Activated naive CD4-positive, alpha-beta T cell treated with anti-CD3 and anti-CD28 coated beads, Interleukin-2, amount 10 ng/mL, durations not matched to agents 7 days and 5 days (primary cell): ENCODE data around the gene SELPLG.

Experiments
- CTCF ChIA-PET: fragments of 350-600 bp; sonication (Branson Sonifier 250); formaldehyde crosslinking; loops from one replicate; lab custom pipeline; 2021; ENCODE audit warnings: antibody characterized with exemption; lab: Charles Lee
- DNase-seq: peaks from one replicate; pipeline ENCODE4 v3.0.0-alpha.2; 2020
- H3K27ac Mint-ChIP-seq: one replicate; pipeline ENCODE4 v1.8.0; 2021; ENCODE audit warnings: mild to moderate bottlenecking, moderate library complexity, mixed read lengths
- H3K27me3 Mint-ChIP-seq: one replicate; pipeline ENCODE4 v1.8.0; 2021; ENCODE audit warnings: mild to moderate bottlenecking, mixed read lengths
- H3K36me3 Mint-ChIP-seq: one replicate; pipeline ENCODE4 v1.8.0; 2021; ENCODE audit warnings: mixed read lengths
- H3K4me1 Mint-ChIP-seq: one replicate; pipeline ENCODE4 v1.8.0; 2021; ENCODE audit warnings: mixed read lengths
- H3K4me3 Mint-ChIP-seq: one replicate; pipeline ENCODE4 v1.8.0; 2021; ENCODE audit warnings: mild to moderate bottlenecking, moderate library complexity, mixed read lengths
- H3K9me3 Mint-ChIP-seq: one replicate; pipeline ENCODE4 v1.8.0; 2021; ENCODE audit warnings: mixed read lengths

The SELPLG gene

DNA sequence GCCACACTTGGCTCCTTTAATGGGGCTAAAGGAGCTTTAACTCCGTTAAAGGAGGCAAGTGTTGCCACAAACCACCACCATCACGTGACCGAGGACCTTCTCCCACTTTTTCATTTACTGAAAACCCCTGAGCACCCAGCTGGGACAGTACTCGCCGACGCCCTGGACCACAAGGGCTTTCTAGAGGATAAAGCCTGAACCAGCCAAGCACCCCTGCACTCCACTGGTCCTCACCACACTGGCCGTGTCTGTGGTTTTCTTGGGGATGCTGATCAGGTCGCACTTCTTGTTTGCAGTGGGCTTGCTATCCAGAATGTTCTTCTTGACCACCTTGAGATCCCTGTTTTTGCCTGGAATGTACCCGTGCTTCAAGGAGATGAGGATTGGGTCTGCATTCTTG is 14.7 kb upstream of the SELPLG start:
- Mint-ChIP-seq H3K27me3 (no peaks in the 10 kb centered on the region), H3K9me3 (no peaks in the 10 kb centered on the region), H3K27ac (no peak overlapping the region), H3K4me3 (no peak overlapping the region), H3K36me3 (peaks cover 2% of the 10 kb centered on the region), H3K4me1 (peaks cover 38% of the 10 kb centered on the region)
- DNase-seq = no peak
- CTCF ChIA-PET = interaction anchor here (2.7 kb wide), 1 partner anchor 36 kb away, joined by 7 read pairs; no protein-coding TSS in a partner anchor

DNA sequence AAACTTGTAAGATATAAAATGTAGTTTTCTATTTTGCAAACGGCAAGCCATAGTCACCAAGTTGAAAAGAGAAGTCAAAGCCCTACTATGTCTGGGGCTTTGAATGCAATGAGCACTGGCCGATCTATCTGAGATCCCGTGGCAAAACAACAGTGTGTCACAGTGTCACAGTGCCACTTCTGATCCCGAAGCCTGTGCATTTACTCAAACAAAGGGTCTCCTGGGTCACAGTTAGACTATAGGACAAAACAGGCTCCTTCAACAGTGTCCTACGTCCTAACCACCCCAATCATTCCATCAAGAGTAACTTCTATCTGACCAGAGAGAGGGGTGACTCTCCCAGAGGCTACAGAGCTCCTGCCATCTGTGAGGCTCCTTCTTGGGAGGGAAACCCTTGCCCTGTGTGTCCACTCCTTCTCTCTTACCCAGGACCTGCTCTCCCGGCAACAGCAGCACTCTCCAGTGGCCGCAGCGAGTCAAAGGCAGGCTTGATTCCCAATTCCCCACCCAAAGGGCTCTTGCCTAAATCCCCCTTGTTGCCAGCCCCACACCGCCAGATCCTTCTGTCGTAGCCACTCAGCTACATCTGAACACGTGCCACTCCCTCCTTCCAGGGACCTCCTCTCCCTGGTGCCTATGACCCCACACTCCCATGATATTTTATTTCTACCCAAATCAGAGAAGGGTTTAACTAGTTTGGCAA is 14.0 kb upstream of the SELPLG start:
- H3K4me1 Mint-ChIP-seq = peaks cover 41% of the 10 kb centered on the region
- no peak for DNase-seq
- CTCF ChIA-PET = interaction anchor here (2.4 to 3.0 kb wide), 3 partner anchors 30 to 78 kb away, joined by 7 to 23 read pairs (median 10); no protein-coding TSS in a partner anchor
- peak overlapping the region; percentile 2 for H3K27ac Mint-ChIP-seq
- no peaks in the 10 kb centered on the region for H3K9me3 Mint-ChIP-seq
- H3K4me3 Mint-ChIP-seq = no peak overlapping the region
- H3K27me3 Mint-ChIP-seq = no peaks in the 10 kb centered on the region
- peaks cover 2% of the 10 kb centered on the region for H3K36me3 Mint-ChIP-seq

- H3K36me3 Mint-ChIP-seq = peaks cover 5% of the 10 kb centered on the region
- no peak for DNase-seq
- no peaks in the 10 kb centered on the region for H3K9me3 Mint-ChIP-seq
- peaks cover 3% of the 10 kb centered on the region for H3K27me3 Mint-ChIP-seq
- peak overlapping the region; percentile 89 for H3K27ac Mint-ChIP-seq
- peaks cover 44% of the 10 kb centered on the region for H3K4me1 Mint-ChIP-seq
- peak overlapping the region; percentile 35 for H3K4me3 Mint-ChIP-seq
- CTCF ChIA-PET = interaction anchor here (1.1 to 3.0 kb wide), 7 partner anchors 11 to 158 kb away, joined by 3 to 28 read pairs (median 7); partner anchors contain the start of gene SELPLG
Measured at GRCh38 chr12:108646600-108647579, 13.2 kb upstream of the SELPLG start.

DNA sequence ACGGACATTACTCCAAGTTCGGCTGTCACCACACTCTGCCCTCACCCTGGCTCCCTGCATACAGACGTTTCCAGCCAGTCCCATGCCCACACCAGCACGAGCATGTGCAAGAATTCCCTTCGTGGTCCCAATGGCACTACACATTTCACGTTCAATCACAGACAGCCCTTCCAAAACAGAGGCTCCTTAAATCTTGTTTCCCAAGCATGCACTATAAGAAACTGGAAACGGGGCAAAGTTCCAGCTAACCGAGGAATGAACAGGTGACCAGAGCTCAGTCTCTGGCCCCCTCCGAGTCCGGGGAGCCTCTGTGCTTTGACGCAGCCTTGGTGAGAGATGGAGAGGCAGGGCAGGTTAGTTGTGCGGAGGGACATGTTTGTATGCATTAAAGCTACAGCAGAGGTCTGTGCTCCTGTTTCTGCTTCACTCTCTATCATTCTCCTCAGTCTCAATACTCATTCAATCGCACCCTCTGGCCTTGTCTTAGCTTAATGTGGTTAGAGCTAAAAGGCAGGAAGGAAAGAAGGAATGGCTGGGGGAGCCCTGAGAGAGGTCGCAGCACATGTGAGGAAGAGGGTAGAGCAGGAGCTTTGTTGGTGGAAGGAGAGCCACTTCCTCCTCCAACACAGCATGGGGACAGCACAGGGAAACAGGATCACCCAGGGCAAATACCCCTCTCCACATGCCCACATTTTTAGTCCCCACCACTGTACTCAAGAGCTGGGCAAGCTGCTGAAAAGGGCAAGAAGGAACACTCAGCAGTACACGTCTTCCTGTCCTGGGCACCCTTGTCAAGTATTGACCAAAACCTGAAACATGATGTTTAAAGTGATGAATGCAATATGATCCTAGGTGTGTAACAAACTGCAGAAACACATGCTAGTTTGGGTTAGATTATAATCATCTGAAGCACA is 12.2 kb upstream of the SELPLG start:
- H3K4me1 Mint-ChIP-seq = peaks cover 54% of the 10 kb centered on the region
- H3K4me3 Mint-ChIP-seq = peak overlapping the region; percentile 35
- peaks cover 5% of the 10 kb centered on the region for H3K36me3 Mint-ChIP-seq
- peaks cover 5% of the 10 kb centered on the region for H3K27me3 Mint-ChIP-seq
- no peak for DNase-seq
- CTCF ChIA-PET = interaction anchor here (1.1 to 3.0 kb wide), 7 partner anchors 10 to 159 kb away, joined by 3 to 28 read pairs (median 7); partner anchors contain the start of gene SELPLG
- H3K27ac Mint-ChIP-seq = peak overlapping the region; percentile 89
- no peaks in the 10 kb centered on the region for H3K9me3 Mint-ChIP-seq

- no peak for DNase-seq
- Mint-ChIP-seq H3K36me3 (peaks cover 5% of the 10 kb centered on the region), H3K4me3 (no peak overlapping the region), H3K27me3 (peaks cover 5% of the 10 kb centered on the region), H3K27ac (no peak overlapping the region), H3K4me1 (peaks cover 55% of the 10 kb centered on the region), H3K9me3 (no peaks in the 10 kb centered on the region)
- CTCF ChIA-PET = interaction anchor here (2.6 kb wide), 1 partner anchor 9 kb away, joined by 28 read pairs; the partner anchor contains the start of gene SELPLG
Measured at GRCh38 chr12:108644811-108645120, 11.1 kb upstream of the SELPLG start.

- Mint-ChIP-seq H3K36me3 (peaks cover 10% of the 10 kb centered on the region), H3K27ac (no peak overlapping the region), H3K4me1 (peaks cover 58% of the 10 kb centered on the region), H3K4me3 (no peak overlapping the region), H3K27me3 (peaks cover 5% of the 10 kb centered on the region), H3K9me3 (no peaks in the 10 kb centered on the region)
- no peak for DNase-seq
- CTCF ChIA-PET = no interaction called here
Measured at GRCh38 chr12:108643941-108644810, 10.5 kb upstream of the SELPLG start.

DNA sequence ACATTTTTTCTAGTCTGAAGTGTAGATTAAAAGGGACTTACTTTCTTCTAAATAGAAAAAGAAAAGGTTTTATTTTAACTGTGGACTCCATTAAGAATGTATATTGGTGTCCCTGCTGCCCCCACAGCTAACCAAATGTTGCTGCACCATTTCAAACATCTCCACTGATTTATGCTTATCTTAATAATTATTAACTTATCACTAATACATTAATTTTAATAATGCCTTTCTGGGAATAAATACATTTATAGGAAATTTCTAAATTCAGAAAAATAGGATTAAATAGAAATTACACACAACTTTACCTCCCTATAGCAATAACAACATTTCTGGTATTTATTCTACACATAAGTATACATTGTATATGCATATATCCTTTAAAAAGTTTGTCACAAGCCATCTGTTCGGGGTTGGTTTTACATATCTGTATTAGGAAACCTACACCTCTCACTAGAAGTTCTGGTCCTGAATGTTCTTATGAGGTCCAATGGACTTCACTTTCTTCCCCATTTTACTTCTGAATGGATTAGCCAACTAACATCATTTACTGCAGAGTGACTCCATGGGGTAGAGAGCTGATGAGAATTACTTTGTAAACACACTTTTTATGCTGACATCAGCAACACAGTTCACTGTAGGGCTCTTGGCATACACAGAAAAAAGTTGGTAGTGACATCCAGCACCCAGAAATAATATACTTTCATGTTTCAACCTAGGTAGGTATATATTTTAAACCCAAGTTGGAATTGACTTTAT is 9.4 kb upstream of the SELPLG start:
- H3K36me3 Mint-ChIP-seq = peaks cover 10% of the 10 kb centered on the region
- no peak overlapping the region for H3K4me3 Mint-ChIP-seq
- peaks cover 5% of the 10 kb centered on the region for H3K27me3 Mint-ChIP-seq
- CTCF ChIA-PET = no interaction called here
- H3K27ac Mint-ChIP-seq = no peak overlapping the region
- H3K4me1 Mint-ChIP-seq = peaks cover 58% of the 10 kb centered on the region
- no peaks in the 10 kb centered on the region for H3K9me3 Mint-ChIP-seq
- DNase-seq = no peak

GRCh38 chr12:108642269-108642870 is 8.7 kb upstream of the SELPLG start:
- no peaks in the 10 kb centered on the region for H3K9me3 Mint-ChIP-seq
- peaks cover 10% of the 10 kb centered on the region for H3K36me3 Mint-ChIP-seq
- CTCF ChIA-PET = interaction anchor here (1.2 kb wide), 1 partner anchor 24 kb away, joined by 3 read pairs; no protein-coding TSS in a partner anchor
- H3K4me3 Mint-ChIP-seq = no peak overlapping the region
- peak overlapping the region; percentile 19 for H3K27ac Mint-ChIP-seq
- peaks cover 5% of the 10 kb centered on the region for H3K27me3 Mint-ChIP-seq
- no peak for DNase-seq
- H3K4me1 Mint-ChIP-seq = peaks cover 57% of the 10 kb centered on the region

DNA sequence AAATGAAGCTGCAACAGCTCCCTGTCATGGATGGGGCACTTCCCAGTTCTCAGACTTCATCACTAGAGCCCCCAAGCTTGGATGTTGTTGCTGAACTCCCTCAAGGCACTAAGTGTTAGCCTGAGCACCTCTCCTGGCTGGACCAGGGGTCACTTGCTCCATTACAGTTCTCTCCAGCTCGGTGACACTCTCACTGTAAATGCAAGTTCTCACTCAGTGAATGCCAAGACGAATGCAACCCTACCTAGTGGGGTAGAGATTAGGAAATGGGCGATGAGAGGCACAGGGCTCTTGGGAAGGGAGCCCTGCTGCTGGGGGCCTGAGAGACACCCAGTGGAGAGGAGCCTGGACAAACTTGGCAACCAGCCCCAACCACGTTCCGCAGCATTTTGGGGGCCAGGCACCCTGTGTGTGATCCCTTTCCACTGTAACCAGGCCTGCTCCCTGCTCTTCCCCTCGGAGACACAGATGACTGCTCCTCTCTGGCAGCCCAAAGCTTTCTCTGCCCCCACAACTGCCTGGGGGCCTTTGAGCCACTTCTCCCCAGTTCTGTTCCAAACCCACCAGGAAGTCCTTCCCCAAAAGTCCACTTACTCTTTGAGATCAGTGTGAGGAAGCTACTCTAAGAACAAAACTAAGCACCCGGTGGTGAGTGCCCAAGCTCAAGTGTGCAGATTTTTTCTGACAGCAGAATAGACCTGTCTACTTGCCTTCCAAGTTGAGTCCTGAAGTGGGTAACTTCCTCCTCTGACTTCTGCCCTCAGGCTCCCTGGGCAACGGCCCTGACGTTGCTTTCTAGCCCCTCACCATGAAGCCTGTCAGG is 8.0 kb upstream of the SELPLG start:
- Mint-ChIP-seq H3K27me3 (peaks cover 5% of the 10 kb centered on the region), H3K36me3 (peaks cover 10% of the 10 kb centered on the region), H3K4me3 (no peak overlapping the region), H3K4me1 (peaks cover 57% of the 10 kb centered on the region), H3K27ac (no peak overlapping the region), H3K9me3 (no peaks in the 10 kb centered on the region)
- CTCF ChIA-PET = interaction anchor here (1.0 to 1.2 kb wide), 2 partner anchors 9 to 24 kb away, joined by 3 read pairs; no protein-coding TSS in a partner anchor
- no peak for DNase-seq

DNA sequence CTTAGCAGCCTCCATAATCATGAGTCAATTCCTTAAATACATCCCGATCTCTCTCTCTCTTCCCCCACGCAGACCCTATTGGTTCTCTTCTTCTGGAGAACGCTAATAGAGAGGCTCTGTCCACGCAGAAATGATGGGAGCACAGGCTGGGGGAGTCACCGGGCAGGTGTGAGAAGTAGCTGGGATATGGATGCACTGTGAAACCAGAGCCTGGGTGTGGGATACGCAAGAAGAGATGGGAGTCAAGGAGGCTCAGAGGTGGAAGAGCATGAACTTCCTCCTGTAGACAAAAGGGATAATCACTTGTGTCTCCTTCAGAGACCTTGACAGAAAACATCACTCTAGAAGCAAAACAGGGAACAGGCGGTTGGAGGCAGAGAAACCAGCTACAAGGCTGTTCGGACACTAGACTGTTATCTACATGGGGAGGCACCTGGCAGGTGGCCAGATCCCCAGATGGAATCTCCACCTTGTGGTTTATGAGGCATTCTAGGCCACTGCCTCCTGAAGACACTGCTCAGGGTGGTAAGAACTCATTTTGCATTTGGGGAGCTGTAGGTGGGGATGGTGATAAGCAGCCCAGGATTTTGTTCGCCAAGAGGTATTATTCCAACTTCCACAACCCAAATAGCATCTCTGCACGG is 7.2 kb upstream of the SELPLG start:
- Mint-ChIP-seq H3K36me3 (peaks cover 10% of the 10 kb centered on the region), H3K9me3 (no peaks in the 10 kb centered on the region), H3K27me3 (peaks cover 5% of the 10 kb centered on the region), H3K4me1 (peaks cover 55% of the 10 kb centered on the region), H3K4me3 (no peak overlapping the region), H3K27ac (no peak overlapping the region)
- CTCF ChIA-PET = interaction anchor here (1.0 to 3.9 kb wide), 5 partner anchors 9 to 70 kb away, joined by 3 to 10 read pairs (median 3); no protein-coding TSS in a partner anchor
- DNase-seq = no peak
